Right forelimb (tissue), 1 donor: ENCODE measurements around the gene ZNF507.
"Not testable (repeated sequence)": the region's sequence is repeated elsewhere in the genome, so short reads cannot be mapped to it uniquely, and the experiment has no call there.

Experiments
- DNase-seq: peaks from one replicate; pipeline ENCODE4 v3.0.0-alpha.2; 2018

Gene ZNF507

DNA sequence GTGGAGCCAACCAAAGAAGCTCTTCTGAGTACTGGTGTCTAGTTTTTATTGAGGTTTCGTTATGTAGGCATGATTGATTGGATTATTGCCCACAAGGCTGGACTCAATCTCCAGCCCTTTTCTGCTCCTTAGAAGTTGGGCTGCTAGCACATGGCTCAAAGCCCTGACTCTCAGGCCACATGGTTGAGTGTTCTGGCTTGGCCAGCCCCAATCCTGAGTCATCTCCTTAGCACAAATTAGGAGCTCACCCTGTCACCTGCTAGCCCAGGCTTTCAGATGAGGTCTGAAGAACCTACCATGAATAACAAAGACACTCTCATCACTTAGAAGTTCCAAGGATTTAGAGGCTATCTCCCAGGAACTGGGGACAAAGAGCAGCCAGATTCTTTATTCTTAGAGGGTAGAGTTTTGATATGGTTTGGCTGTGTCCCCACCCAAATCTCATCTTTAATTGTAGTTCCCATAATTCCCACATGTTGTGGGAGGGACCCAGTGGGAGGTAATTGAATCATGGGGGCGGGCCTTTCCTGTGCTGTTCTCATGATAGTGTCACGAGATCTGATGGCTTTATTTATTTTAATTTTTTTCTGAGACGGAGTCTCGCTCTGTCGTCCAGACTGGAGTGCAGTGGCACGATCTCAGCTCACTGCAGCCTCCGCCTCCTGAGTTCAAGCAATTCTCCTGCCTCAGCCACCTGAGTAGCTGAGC is 71.5 kb downstream of the ZNF507 start:
- no peak for DNase-seq

DNA sequence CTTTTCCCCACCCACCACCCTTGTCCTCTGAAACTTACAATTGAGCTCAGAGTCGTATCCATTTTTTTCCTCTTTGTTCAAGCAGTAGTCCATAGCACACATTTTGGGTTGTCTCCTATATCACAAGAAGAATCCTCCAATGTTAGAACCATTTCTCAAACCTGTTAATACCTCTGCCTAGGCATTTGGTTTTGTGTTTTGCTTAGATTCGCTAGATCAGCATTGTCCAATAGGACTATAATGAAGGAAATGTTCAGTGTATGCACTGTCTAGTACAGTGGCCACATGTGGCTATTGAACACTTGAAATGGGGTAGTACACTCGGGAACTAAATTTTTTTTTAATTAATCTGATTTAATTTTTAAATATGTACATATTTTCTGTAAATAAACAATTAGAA is 72.7 kb downstream of the ZNF507 start:
- DNase-seq, result no peak

DNA sequence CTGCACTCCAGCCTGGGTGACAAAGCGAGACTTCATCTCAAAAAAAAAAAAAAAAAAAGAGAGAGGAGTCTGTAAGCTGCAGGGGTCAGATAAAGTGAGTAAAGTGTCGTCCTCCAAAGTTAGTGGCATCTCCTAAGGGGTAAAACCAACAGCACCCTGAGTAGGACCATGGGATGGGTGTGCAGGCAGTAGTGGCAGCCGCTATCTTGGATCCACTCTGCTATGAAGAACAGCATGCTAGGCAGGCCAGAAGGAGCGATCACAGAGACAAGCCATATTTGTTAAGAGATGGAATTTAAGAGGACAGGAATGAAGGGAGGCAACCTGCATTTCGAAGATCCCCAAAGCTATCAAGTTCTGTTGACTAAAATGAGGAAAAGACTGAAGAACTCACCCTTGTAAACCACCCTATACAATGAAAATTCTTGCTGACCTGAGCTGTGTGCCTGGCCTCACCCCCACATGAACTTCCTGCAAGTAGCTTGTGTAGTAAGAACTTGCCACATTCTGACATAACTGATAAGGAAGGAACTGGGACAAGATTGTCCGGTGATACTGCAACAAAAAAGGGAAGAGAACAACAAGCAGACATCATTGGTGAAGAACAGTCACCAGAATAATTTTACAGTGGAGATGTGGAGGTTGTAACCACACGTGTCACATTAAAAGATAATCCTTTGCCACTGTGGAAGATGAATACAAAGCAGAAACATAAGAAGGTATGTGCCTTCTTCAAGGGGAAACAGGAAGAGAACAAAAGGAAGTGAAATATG is 76.4 kb downstream of the ZNF507 start:
- no peak for DNase-seq

DNA sequence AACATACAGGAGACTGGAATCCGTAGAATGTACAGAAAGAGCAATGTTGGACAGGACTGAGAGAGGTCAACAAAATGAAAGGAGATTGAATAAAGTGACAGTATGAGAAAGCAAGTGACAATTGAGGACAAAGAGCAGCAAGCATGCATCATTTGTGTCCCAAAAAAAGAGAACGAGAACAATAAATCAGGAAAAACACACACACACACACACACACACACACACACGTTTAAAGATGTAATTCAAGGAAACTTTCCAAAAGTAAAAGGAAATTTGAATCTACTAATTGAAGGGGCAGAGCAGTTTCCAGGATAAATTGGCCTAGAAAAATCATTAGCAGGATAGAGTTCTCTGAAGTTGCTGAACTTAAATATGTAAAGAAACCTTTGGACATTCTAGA is 77.0 kb downstream of the ZNF507 start:
- no peak for DNase-seq

DNA sequence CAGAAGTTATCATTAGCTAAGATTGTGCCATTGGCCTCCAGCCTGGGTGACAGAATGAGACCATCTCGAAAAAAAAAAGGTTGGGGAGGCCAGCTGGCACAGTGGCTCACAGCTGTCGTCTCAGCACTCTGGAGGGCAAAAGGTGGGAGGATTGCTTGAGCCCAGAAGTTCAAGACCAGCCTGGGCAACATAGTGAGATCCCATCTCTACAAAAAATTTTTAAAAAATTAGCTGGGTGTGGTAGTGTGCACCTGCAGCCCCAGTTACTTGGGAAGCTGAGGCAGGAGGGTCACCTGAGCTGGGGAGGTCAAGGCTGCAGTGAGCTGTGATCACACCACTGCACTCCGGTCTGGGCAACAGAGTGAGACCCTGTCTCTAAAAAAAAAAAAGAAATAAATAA is 78.5 kb downstream of the ZNF507 start:
- not testable (repeated sequence) for DNase-seq

DNA sequence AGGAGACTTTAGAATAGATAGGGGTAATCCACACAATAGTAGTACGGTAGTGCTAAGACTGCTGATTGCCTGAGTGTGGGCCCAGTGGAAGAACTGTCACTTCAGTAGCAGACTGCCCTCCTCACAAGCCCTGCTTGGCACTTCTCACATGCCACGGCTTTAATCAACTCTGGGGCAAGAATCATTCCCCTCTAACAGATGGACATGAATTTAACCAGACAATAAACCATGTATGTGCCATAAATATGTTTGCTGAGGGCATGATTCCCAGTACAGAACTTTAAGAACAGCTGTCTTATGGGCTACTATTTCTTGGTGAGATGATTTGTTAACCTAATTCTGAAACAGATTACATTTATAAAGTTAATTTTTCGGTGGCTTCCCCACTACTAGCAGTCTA is 82.1 kb downstream of the ZNF507 start:
- no peak for DNase-seq

DNA sequence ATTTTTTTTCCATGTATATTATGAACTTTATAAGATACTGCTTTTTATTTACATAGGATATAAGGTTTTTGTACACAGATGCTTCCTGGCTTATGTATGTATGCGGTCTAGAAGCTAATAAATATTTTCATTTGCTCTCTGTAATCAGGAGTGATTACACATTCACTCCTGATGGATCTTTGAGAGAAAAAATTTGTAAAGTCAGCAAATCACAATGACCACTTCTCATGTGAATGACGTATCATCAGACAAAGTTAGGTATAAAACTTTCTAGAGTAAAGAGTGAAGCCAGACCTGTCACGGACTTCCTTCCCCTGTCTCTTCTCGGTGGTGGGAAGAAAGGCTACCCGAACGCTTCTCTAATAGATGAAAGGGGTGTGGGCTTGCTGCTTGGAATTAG is 91.3 kb downstream of the ZNF507 start:
- DNase-seq, result no peak

DNA sequence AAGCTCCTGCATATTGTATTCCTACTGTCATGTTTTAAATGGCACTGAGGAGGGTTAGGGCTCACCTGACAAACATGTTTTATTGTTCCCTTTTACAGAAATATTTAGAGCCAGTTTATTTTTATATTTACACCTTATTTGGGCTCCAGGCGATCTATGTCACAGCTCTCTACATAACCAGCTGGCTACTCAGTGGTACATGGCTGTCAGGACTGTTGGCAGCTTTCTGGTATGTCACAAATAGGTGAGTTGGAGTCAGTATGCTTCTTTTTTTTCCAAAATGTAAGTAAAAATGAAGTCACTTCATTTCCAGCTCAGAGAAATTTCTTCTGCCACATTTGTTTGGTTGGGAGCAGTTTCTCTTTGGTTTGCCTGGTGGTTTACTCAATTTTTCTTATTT is 91.7 kb downstream of the ZNF507 start:
- DNase-seq, result no peak
